Neuronal stem cell (in vitro differentiated cells): ENCODE data around the gene PDE4B.

Experiments used
- DNase-seq: peaks from one replicate; pipeline ENCODE4 v3.0.0-alpha.2; 2013; ENCODE audit warnings: low spot score
- H2AFZ ChIP-seq: one replicate; pipeline ENCODE4 v1.6.1; 2013; ENCODE audit warnings: mild to moderate bottlenecking, low read length, inconsistent platforms
- H2AK5ac ChIP-seq: 2 replicates; pipeline ENCODE4 v1.6.1; 2013; ENCODE audit warnings: low read depth, mild to moderate bottlenecking, inconsistent platforms, low read length, moderate library complexity, mixed read lengths
- H2BK120ac ChIP-seq: 2 replicates; pipeline ENCODE4 v1.6.1; 2013; ENCODE audit warnings: low read depth, mild to moderate bottlenecking, inconsistent platforms, low read length, moderate library complexity, mixed read lengths
- H2BK12ac ChIP-seq: one replicate; pipeline ENCODE4 v1.6.1; 2013; ENCODE audit warnings: low read length, inconsistent platforms
- H2BK15ac ChIP-seq: 2 replicates; pipeline ENCODE4 v1.6.1; 2013; ENCODE audit warnings: mild to moderate bottlenecking, low read length, inconsistent platforms, mixed read lengths
- H2BK5ac ChIP-seq: one replicate; pipeline ENCODE4 v1.6.1; 2013; ENCODE audit warnings: inconsistent platforms, mild to moderate bottlenecking, low read length, moderate library complexity
- H3K14ac ChIP-seq: one replicate; pipeline ENCODE4 v1.6.1; 2013; ENCODE audit warnings: low read length, inconsistent platforms
- H3K18ac ChIP-seq: 2 replicates; pipeline ENCODE4 v1.6.1; 2013; ENCODE audit warnings: low read length, inconsistent platforms
- H3K23ac ChIP-seq: 2 replicates; pipeline ENCODE4 v1.6.1; 2013; ENCODE audit warnings: low read depth, mild to moderate bottlenecking, mixed read lengths, low read length, inconsistent platforms; ENCODE audit not compliant: poor library complexity
- H3K27ac ChIP-seq: replicated peaks from 3 replicates; pipeline ENCODE4 v1.5.1; 2013; ENCODE audit warnings: low read length, inconsistent platforms
- H3K27me3 ChIP-seq, 3 experiments: 2 replicates each; pipeline ENCODE4 v1.6.1; 2013; ENCODE audit warnings: low read length in 3 of 3, mild to moderate bottlenecking in 2 of 3, inconsistent platforms in 1 of 3, low read depth in 1 of 3, mixed read lengths in 1 of 3, moderate library complexity in 1 of 3; ENCODE audit not compliant: control insufficient read depth in 3 of 3, insufficient read depth in 3 of 3
- H3K36me3 ChIP-seq, 2 donors: replicated peaks in 1 of 2; 2 replicates each; pipeline ENCODE4 v1.6.1; 2013; ENCODE audit warnings: low read length in 2 of 2; ENCODE audit not compliant: control insufficient read depth in 2 of 2, insufficient read depth in 2 of 2
- H3K4ac ChIP-seq: 2 replicates; pipeline ENCODE4 v1.6.1; 2013; ENCODE audit warnings: inconsistent platforms, mild to moderate bottlenecking, low read length, moderate library complexity
- H3K4me1 ChIP-seq, 2 donors: 1 replicate in 1 of 2; 2 replicates in 1 of 2; pipeline ENCODE4 v1.6.1; 2013; ENCODE audit warnings: low read length in 2 of 2, low read depth in 1 of 2; ENCODE audit not compliant: control insufficient read depth in 2 of 2, insufficient read depth in 1 of 2
- H3K4me2 ChIP-seq: one replicate; pipeline ENCODE4 v1.6.1; 2013; ENCODE audit warnings: mild to moderate bottlenecking, low read length, inconsistent platforms; ENCODE audit not compliant: insufficient read depth, poor library complexity, severe bottlenecking
- H3K4me3 ChIP-seq, 2 donors: 2 replicates each; pipeline ENCODE4 v1.5.1; 2013; ENCODE audit warnings: low read length in 2 of 2, mild to moderate bottlenecking in 2 of 2, inconsistent platforms in 1 of 2, moderate library complexity in 1 of 2
- H3K79me1 ChIP-seq: one replicate; pipeline ENCODE4 v1.6.1; 2013; ENCODE audit warnings: low read depth, mild to moderate bottlenecking, inconsistent platforms, low read length, moderate library complexity
- H3K9ac ChIP-seq: one replicate; pipeline ENCODE4 v1.6.1; 2013; ENCODE audit warnings: mild to moderate bottlenecking, low read depth, low read length, inconsistent platforms; ENCODE audit not compliant: poor library complexity
- H3K9me3 ChIP-seq, 2 donors: replicated peaks in 1 of 2; 2 replicates each; pipeline versions ENCODE3 to v1.6.1; 2013; ENCODE audit warnings: low read length in 2 of 2, mild to moderate bottlenecking in 2 of 2, inconsistent platforms in 1 of 2, low read depth in 1 of 2, mixed read lengths in 1 of 2, moderate library complexity in 1 of 2; ENCODE audit not compliant: control insufficient read depth in 2 of 2, insufficient read depth in 1 of 2
- H4K8ac ChIP-seq: one replicate; pipeline ENCODE4 v1.6.1; 2013; ENCODE audit warnings: low read depth, mild to moderate bottlenecking, inconsistent platforms, low read length, moderate library complexity
- H4K91ac ChIP-seq: one replicate; pipeline ENCODE4 v1.6.1; 2013; ENCODE audit warnings: low read length, low read depth, mild to moderate bottlenecking, inconsistent platforms; ENCODE audit not compliant: poor library complexity
- WGBS, 2 donors: extraction: QIAGEN DNeasy Blood & Tissue Kit; methylation state at CpG; one replicate each; pipeline ENCODE4 v1.1.7; 2013; ENCODE audit warnings: missing lambda C conversion rate in 2 of 2, mixed read lengths in 1 of 2; ENCODE audit not compliant: insufficient read length in 2 of 2, insufficient replicate concordance in 1 of 2; ENCODE audit errors: extremely low coverage in 2 of 2; 5-methylcytosine and 5-hydroxymethylcytosine counted together

The PDE4B gene

DNA sequence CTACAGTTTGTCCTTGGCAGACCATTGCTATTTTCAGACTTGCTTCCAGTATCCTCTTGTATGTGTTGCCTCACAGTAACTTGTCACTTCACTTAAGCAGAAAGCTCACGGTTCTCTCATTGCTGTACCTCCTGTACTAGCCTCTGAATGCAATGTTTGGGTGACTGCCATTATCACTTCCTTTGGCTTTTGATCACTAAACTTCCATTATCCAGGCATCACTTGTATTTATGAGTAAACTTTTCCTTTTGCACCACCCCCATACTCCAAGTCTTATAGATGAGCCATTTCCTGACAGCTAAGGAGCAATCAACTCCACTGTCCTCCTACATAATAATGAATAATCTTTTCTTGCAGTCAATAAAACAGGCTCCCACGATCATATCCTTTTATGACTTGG is 255.3 kb downstream of the PDE4B start:
- Histone ChIP-seq H3K79me1 (no peaks in the 10 kb centered on the region), H3K14ac (no peak overlapping the region), H2BK15ac (no peak overlapping the region), H2AK5ac (no peak overlapping the region), H2BK12ac (no peak overlapping the region), H3K4ac (no peak overlapping the region), H3K27me3 (no peaks in the 10 kb centered on the region), H3K4me2 (no peak overlapping the region), H4K91ac (no peak overlapping the region), H3K4me1 (peaks cover 0 to 8% of the 10 kb centered on the region in 2 donors), H3K4me3 (no peak overlapping the region), H3K18ac (no peak overlapping the region), H2AFZ (no peak overlapping the region), H3K9ac (no peak overlapping the region), H3K27ac (no peak overlapping the region), H3K36me3 (no peaks in the 10 kb centered on the region), H3K9me3 (no peaks in the 10 kb centered on the region), H3K23ac (no peak overlapping the region), H2BK5ac (no peak overlapping the region), H4K8ac (no peak overlapping the region), H2BK120ac (no peak overlapping the region)
- no peak for DNase-seq
- no CpG with 5 or more reads among the region's 2 CpGs for WGBS, 2 donors

- H3K18ac ChIP-seq, result no peak overlapping the region
- H3K9me3 ChIP-seq, result no peaks in the 10 kb centered on the region
- H3K79me1 ChIP-seq, result no peaks in the 10 kb centered on the region
- no peak overlapping the region for H2BK120ac ChIP-seq
- H2AFZ ChIP-seq, result no peak overlapping the region
- no peak overlapping the region for H3K4me2 ChIP-seq
- no peak overlapping the region for H3K9ac ChIP-seq
- H3K36me3 ChIP-seq, result no peaks in the 10 kb centered on the region
- peaks cover 0 to 8% of the 10 kb centered on the region in 2 donors for H3K4me1 ChIP-seq
- H3K27me3 ChIP-seq, result no peaks in the 10 kb centered on the region
- H4K8ac ChIP-seq, result no peak overlapping the region
- no CpG with 5 or more reads among the region's 1 CpG for WGBS, 2 donors
- DNase-seq, result no peak
- H3K14ac ChIP-seq, result no peak overlapping the region
- H3K4ac ChIP-seq, result no peak overlapping the region
- no peak overlapping the region for H2AK5ac ChIP-seq
- no peak overlapping the region for H2BK15ac ChIP-seq
- no peak overlapping the region for H2BK5ac ChIP-seq
- no peak overlapping the region for H3K4me3 ChIP-seq
- H4K91ac ChIP-seq, result no peak overlapping the region
- H3K23ac ChIP-seq, result no peak overlapping the region
- H3K27ac ChIP-seq, result no peak overlapping the region
- H2BK12ac ChIP-seq, result no peak overlapping the region
Measured at GRCh38 chr1:66050123-66050522, 257.4 kb downstream of the PDE4B start.

DNA sequence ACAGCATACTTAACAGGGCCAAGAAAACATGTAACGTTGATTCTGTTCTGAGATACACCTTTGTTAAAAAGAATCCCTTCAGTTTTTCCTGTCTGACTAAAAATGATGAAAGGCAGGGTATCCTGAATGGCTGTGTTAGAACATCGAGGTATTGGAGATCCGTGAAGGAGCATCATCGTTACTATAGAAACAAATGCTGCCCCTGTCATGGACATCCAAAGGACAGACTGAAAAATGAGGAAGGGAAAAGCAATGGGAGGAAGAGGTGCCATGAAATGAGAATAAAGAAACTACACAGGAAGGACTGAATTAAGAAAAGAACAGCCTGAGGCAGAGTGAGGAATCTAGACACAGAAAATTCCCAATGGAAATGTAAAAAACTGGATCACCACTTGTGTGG is 257.9 kb downstream of the PDE4B start:
- no peaks in the 10 kb centered on the region for H3K79me1 ChIP-seq
- no peak overlapping the region for H3K23ac ChIP-seq

GRCh38 chr1:66055092-66055491 is 262.4 kb downstream of the PDE4B start:
- no CpG with 5 or more reads among the region's 3 CpGs for WGBS, 2 donors
- H3K4me1 ChIP-seq, result peaks cover 0 to 7% of the 10 kb centered on the region in 2 donors
- H3K79me1 ChIP-seq, result no peaks in the 10 kb centered on the region
- no peak overlapping the region for H3K14ac ChIP-seq
- no peak for DNase-seq
- H2AK5ac ChIP-seq, result no peak overlapping the region
- no peak overlapping the region for H4K8ac ChIP-seq
- no peak overlapping the region for H4K91ac ChIP-seq
- no peak overlapping the region for H3K27ac ChIP-seq
- H2AFZ ChIP-seq, result no peak overlapping the region
- H3K23ac ChIP-seq, result no peak overlapping the region
- no peaks in the 10 kb centered on the region for H3K36me3 ChIP-seq
- H3K4me3 ChIP-seq, result no peak overlapping the region
- no peak overlapping the region for H3K9ac ChIP-seq
- no peaks in the 10 kb centered on the region for H3K27me3 ChIP-seq
- no peak overlapping the region for H2BK12ac ChIP-seq
- H2BK5ac ChIP-seq, result no peak overlapping the region
- no peak overlapping the region for H3K4ac ChIP-seq
- no peak overlapping the region for H2BK120ac ChIP-seq
- H3K18ac ChIP-seq, result no peak overlapping the region
- H3K9me3 ChIP-seq, result peaks cover 0 to 4% of the 10 kb centered on the region in 2 donors
- H3K4me2 ChIP-seq, result no peak overlapping the region
- no peak overlapping the region for H2BK15ac ChIP-seq

More for the DNA sequence above, 257.9 kb downstream of the PDE4B start:
- H2BK15ac ChIP-seq, result no peak overlapping the region
- H4K91ac ChIP-seq, result no peak overlapping the region
- H3K4ac ChIP-seq, result no peak overlapping the region
- no peak overlapping the region for H3K14ac ChIP-seq
- H2AFZ ChIP-seq, result no peak overlapping the region
- H3K9ac ChIP-seq, result no peak overlapping the region
- no peak overlapping the region for H2AK5ac ChIP-seq
- no CpG with 5 or more reads among the region's 4 CpGs for WGBS, 2 donors
- H3K4me2 ChIP-seq, result no peak overlapping the region
- H2BK120ac ChIP-seq, result no peak overlapping the region
- H3K4me3 ChIP-seq, result no peak overlapping the region
- no peaks in the 10 kb centered on the region for H3K27me3 ChIP-seq
- H3K9me3 ChIP-seq, result no peaks in the 10 kb centered on the region
- no peak overlapping the region for H3K18ac ChIP-seq
- no peaks in the 10 kb centered on the region for H3K36me3 ChIP-seq
- no peak overlapping the region for H2BK5ac ChIP-seq
- peaks cover 0 to 8% of the 10 kb centered on the region in 2 donors for H3K4me1 ChIP-seq
- DNase-seq, result no peak
- H4K8ac ChIP-seq, result no peak overlapping the region
- no peak overlapping the region for H3K27ac ChIP-seq
- no peak overlapping the region for H2BK12ac ChIP-seq
